GM12878 (cell line): ENCODE results near the gene TBCD. TPM values are rescaled to one million over a fixed set of nuclear protein-coding genes. Genes with fewer than 3 reads are reported as not detected.

Experiments used
- ATAC-seq: fragments of 200-7000 bp; cut with Tn5 transposase; 3 replicates; pipeline ENCODE4 v1.9.1; 2020; ENCODE audit warnings: mild to moderate bottlenecking, moderate library complexity
- BruUV-seq: library from RNA; stranded (reverse); fragments of 400-500 nt; replicated peaks from 2 replicates; lab custom pipeline; 2021; lab: Mats Ljungman, UMichigan
- CTCF ChIA-PET: fragments of 300-600 bp; sonication (Branson Sonifier 250); formaldehyde crosslinking; extraction: SDS; loops from one replicate; lab custom pipeline; 2021; ENCODE audit warnings: inconsistent platforms; lab: Yijun Ruan, JAX
- POLR2A ChIA-PET: fragments of 350-600 bp; formaldehyde crosslinking; extraction: SDS; loops from one replicate; lab custom pipeline; 2021; ENCODE audit warnings: inconsistent platforms; lab: Charles Lee
- RAD21 ChIA-PET: fragments of 300-600 bp; sonication (Branson Sonifier 250); formaldehyde crosslinking; loops from one replicate; lab custom pipeline; 2023; ENCODE audit warnings: antibody characterized with exemption; ENCODE audit not compliant: unreplicated experiment; lab: Charles Lee
- SMC1A ChIA-PET: fragments of 300-600 bp; sonication (Branson Sonifier 250); formaldehyde crosslinking; loops from one replicate; lab custom pipeline; 2023; ENCODE audit not compliant: unreplicated experiment, uncharacterized antibody; lab: Charles Lee
- DNase-seq: peaks from one replicate; pipeline ENCODE4 v3.0.0-alpha.2; 2011; ENCODE audit warnings: low read depth, low spot score
- FAIRE-seq: peaks from 3 replicates; lab custom pipeline; 2011; peaks lifted over from hg19 to GRCh38; lab: Jason Lieb, UNC
- H2AFZ ChIP-seq: 2 replicates; pipeline ENCODE4 v1.6.0; 2011; ENCODE audit warnings: low read depth, low read length, control low read depth; ENCODE audit not compliant: control insufficient read depth
- H3K27ac ChIP-seq: 2 replicates; pipeline ENCODE4 v1.5.1; 2011; ENCODE audit warnings: control low read depth; ENCODE audit not compliant: control insufficient read depth, insufficient read depth
- H3K27me3 ChIP-seq, 2 experiments: replicated peaks in 1 of 2; 2 replicates each; pipeline versions ENCODE4 v1.6.0 to v1.6.1; 2011; ENCODE audit warnings: low read length in 1 of 2; ENCODE audit not compliant: control insufficient read depth in 2 of 2, insufficient read depth in 2 of 2
- H3K36me3 ChIP-seq, 2 experiments: 2 replicates each; pipeline ENCODE4 v1.5.1; 2011; ENCODE audit warnings: low read length in 1 of 2; ENCODE audit not compliant: control insufficient read depth in 2 of 2, insufficient read depth in 2 of 2
- H3K4me1 ChIP-seq: 2 replicates; pipeline ENCODE4 v1.6.1; 2011; ENCODE audit warnings: mild to moderate bottlenecking, low read length, moderate library complexity, mixed read lengths; ENCODE audit not compliant: control insufficient read depth, insufficient read depth
- H3K4me2 ChIP-seq: 2 replicates; pipeline ENCODE4 v1.6.0; 2011; ENCODE audit warnings: control low read depth; ENCODE audit not compliant: control insufficient read depth, insufficient read depth
- H3K4me3 ChIP-seq: fragments of 200-600 bp; sonication (generic); 2 replicates; pipeline ENCODE4 v1.5.1; 2016
- H3K79me2 ChIP-seq: 2 replicates; pipeline ENCODE4 v1.6.0; 2011; ENCODE audit warnings: low read length; ENCODE audit not compliant: control insufficient read depth, insufficient read depth
- H3K9ac ChIP-seq: 2 replicates; pipeline ENCODE4 v1.8.0; 2011; ENCODE audit warnings: low read length, control low read depth, mixed read lengths; ENCODE audit not compliant: control insufficient read depth, insufficient read depth
- H3K9me3 ChIP-seq: replicated peaks from 3 replicates; pipeline ENCODE4 v1.5.1; 2011; ENCODE audit warnings: mild to moderate bottlenecking, low read length; ENCODE audit not compliant: control insufficient read depth, insufficient read depth
- H4K20me1 ChIP-seq: 2 replicates; pipeline ENCODE4 v1.6.0; 2011; ENCODE audit not compliant: control insufficient read depth, insufficient read depth
- BCL3 ChIP-seq: IDR thresholded peaks from 2 replicates; pipeline ENCODE4 v1.6.1; 2011; ENCODE audit warnings: borderline replicate concordance, low read depth, mild to moderate bottlenecking, moderate library complexity, low read length; ENCODE audit not compliant: insufficient read depth, poor library complexity, severe bottlenecking
- EGR1 ChIP-seq, 2 experiments: IDR thresholded peaks; 1 replicate in 1 of 2; 2 replicates in 1 of 2; pipeline ENCODE4 v1.6.1; 2011 to 2012; ENCODE audit warnings: low read depth in 2 of 2, low read length in 2 of 2, borderline replicate concordance in 1 of 2, mild to moderate bottlenecking in 1 of 2, moderate library complexity in 1 of 2
- HCFC1 ChIP-seq: fragments of 150-350 bp; IDR thresholded peaks from 2 replicates; pipeline ENCODE4 v1.6.1; 2014; ENCODE audit warnings: low read length
- NBN ChIP-seq: fragments of 450-650 bp; IDR thresholded peaks from 2 replicates; pipeline ENCODE4 v1.6.1; 2016
- NR2C1 ChIP-seq: fragments of 450-650 bp; IDR thresholded peaks from 2 replicates; pipeline ENCODE4 v1.6.1; 2017; ENCODE audit warnings: antibody characterized with exemption, mild to moderate bottlenecking, moderate library complexity
- SP1 ChIP-seq: IDR thresholded peaks from one replicate; pipeline ENCODE4 v1.6.1; 2011; ENCODE audit warnings: low read depth, low read length
- TBL1XR1 ChIP-seq: IDR thresholded peaks from 2 replicates; pipeline ENCODE4 v1.6.1; 2012; ENCODE audit warnings: low read depth, low read length, improper control_type of control experiment
- TCF3 ChIP-seq: IDR thresholded peaks from 2 replicates; pipeline ENCODE4 v1.6.1; 2012; ENCODE audit warnings: low read depth, mild to moderate bottlenecking, low read length, borderline replicate concordance; ENCODE audit not compliant: insufficient read depth
- ZBTB11 ChIP-seq: fragments of 450-650 bp; formaldehyde crosslinking; IDR thresholded peaks from 2 replicates; pipeline ENCODE4 v1.5.0; 2022; ENCODE audit warnings: mild to moderate bottlenecking, missing genetic modification characterization
- ZNF24 ChIP-seq: fragments of 450-650 bp; IDR thresholded peaks from 2 replicates; pipeline ENCODE4 v1.6.1; 2017; ENCODE audit warnings: antibody characterized with exemption, mild to moderate bottlenecking
- WGBS: methylation state at CpG from one replicate; pipeline ENCODE4 v1.1.6; 2016; ENCODE audit warnings: low lambda C conversion rate; ENCODE audit not compliant: insufficient replicate concordance, insufficient coverage; ENCODE audit errors: missing lambda C conversion rate; 5-methylcytosine and 5-hydroxymethylcytosine counted together
- in situ Hi-C: fragments of 300-500 bp; cut with MboI; formaldehyde crosslinking; loops from 9 replicates; pipeline ENCODE4 v1.14.3; 2018; ENCODE audit warnings: mixed read lengths
- intact Hi-C: fragments of 100-400 bp; cut with micrococcal nuclease; formaldehyde crosslinking; loops from one replicate; pipeline ENCODE4 v1.14.2; 2022; ENCODE audit not compliant: unreplicated experiment
- polyA plus RNA-seq, 11 experiments: library from polyadenylated mRNA; depleted of rRNA in 4 of 11; unstranded in 6 of 11; stranded (reverse) in 5 of 11; fragments of >200 nt; fragmentation: Nextera tagmentation in 4 of 11; fragmentation: Illumina TruSeq in 1 of 11; extraction: Ambion mirVana in 4 of 11; extraction: Trizol in 1 of 11; gene quantifications; 1 replicate in 1 of 11; 2 replicates in 10 of 11; pipeline versions ENCODE4 v1.2.1 to v1.2.3, GENCODE V29; 2011 to 2016; ENCODE audit warnings: inconsistent platforms in 2 of 11, missing spikeins in 2 of 11, low read depth in 1 of 11
- total RNA-seq, 4 experiments: library from RNA; depleted of rRNA in 3 of 4; stranded (reverse); fragments of >200 nt in 3 of 4; fragmentation: Illumina TruSeq in 1 of 4; extraction: Trizol in 1 of 4; gene quantifications; 2 replicates each; pipeline versions ENCODE4 v1.2.1 to v1.2.3, GENCODE V29; 2013 to 2021

The TBCD gene
- total and polyA plus RNA-seq, 10 of the 15 experiments (the other 5 are each of a cell fraction or from before 2014, with no cell fraction given): 10.3 to 114 (median 52.4) TPM

GRCh38 chr17:82898976-82899514, 147.2 kb downstream of the TBCD start:
- ChIA-PET POLR2A (no interaction called here), CTCF (no interaction called here), SMC1A (no interaction called here), RAD21 (no interaction called here)
- Histone ChIP-seq H4K20me1 (no peaks in the 10 kb centered on the region), H3K9ac (no peak overlapping the region), H3K27me3 (no peaks in the 10 kb centered on the region), H2AFZ (no peak overlapping the region), H3K4me1 (no peaks in the 10 kb centered on the region)
- peak; percentile 25; the same call in 1 of the 2 replicates for TF ChIP-seq TCF3
- TF ChIP-seq NBN: no peak
- TF ChIP-seq ZNF24: no peak
- no peak for TF ChIP-seq HCFC1
- no peak for TF ChIP-seq NR2C1
- TF ChIP-seq BCL3: peak; percentile 15
- TF ChIP-seq, all 136 proteins: peak for 2
- Histone ChIP-seq H3K4me2 (no peak overlapping the region), H3K4me3 (no peak overlapping the region), H3K27ac (no peak overlapping the region), H3K36me3 (peaks cover 10 to 28% of the 10 kb centered on the region in 2 experiments), H3K79me2 (no peaks in the 10 kb centered on the region; the same call in 1 of the 2 replicates), H3K9me3 (no peaks in the 10 kb centered on the region)
- 96% methylated on average over 53 of the region's 53 CpGs for WGBS
- no TSS peak for BruUV-seq
- ATAC-seq (no peak), FAIRE-seq (no peak), DNase-seq (no peak)
- intact Hi-C loops (no loop called here), in situ Hi-C loops (no loop called here)

GRCh38 chr17:82899941-82900340, 148.1 kb downstream of the TBCD start:
- peaks cover 10 to 26% of the 10 kb centered on the region in 2 experiments for H3K36me3 ChIP-seq
- SMC1A ChIA-PET: no interaction called here
- intact Hi-C loops: no loop called here
- H3K4me1 ChIP-seq: no peaks in the 10 kb centered on the region
- H4K20me1 ChIP-seq: no peaks in the 10 kb centered on the region
- no TSS peak for BruUV-seq
- FAIRE-seq (no peak), DNase-seq (no peak), ATAC-seq (no peak)
- RAD21 ChIA-PET: no interaction called here
- no peak overlapping the region for H3K4me2 ChIP-seq
- no peaks in the 10 kb centered on the region; the same call in 1 of the 2 replicates for H3K79me2 ChIP-seq
- no peak overlapping the region for H3K4me3 ChIP-seq
- CTCF ChIA-PET: no interaction called here
- in situ Hi-C loops: no loop called here
- H3K9ac ChIP-seq: no peak overlapping the region
- no peaks in the 10 kb centered on the region for H3K9me3 ChIP-seq
- H3K27me3 ChIP-seq: no peaks in the 10 kb centered on the region
- no peak overlapping the region for H3K27ac ChIP-seq
- 96% methylated on average over 7 of the region's 7 CpGs for WGBS
- H2AFZ ChIP-seq: no peak overlapping the region
- POLR2A ChIA-PET: no interaction called here
- TF ChIP-seq EGR1 (IDR thresholded peaks at IDR 0.05; ENCODE audit: borderline replicate concordance in 1 of 2, low read depth in 2 of 2, low read length in 2 of 2): no peak
- TF ChIP-seq TBL1XR1: no peak
- no peak for TF ChIP-seq SP1
- TF ChIP-seq ZBTB11 (CRISPR knock-in tag): no peak
